ENCODE measurements around the gene CD300C. TPM values are rescaled to one million over a fixed set of nuclear protein-coding genes. Genes with fewer than 3 reads are reported as not detected.

Gene CD300C
- total RNA-seq, 1 experiment from 2014 or later = not detected

GRCh38 chr17:74527081-74527480 is 18.8 kb downstream of the CD300C start (continued):
- TF ChIP-seq, protein P1, sequence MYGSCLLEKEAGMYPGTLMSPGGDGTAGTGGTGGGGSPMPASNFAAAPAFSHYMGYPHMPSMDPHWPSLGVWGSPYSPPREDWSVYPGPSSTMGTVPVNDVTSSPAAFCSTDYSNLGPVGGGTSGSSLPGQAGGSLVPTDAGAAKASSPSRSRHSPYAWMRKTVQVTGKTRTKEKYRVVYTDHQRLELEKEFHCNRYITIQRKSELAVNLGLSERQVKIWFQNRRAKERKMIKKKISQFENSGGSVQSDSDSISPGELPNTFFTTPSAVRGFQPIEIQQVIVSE (CRISPR knock-in tag; IDR thresholded peaks at IDR 0.05; ENCODE audit: borderline replicate concordance) = no peak
- TF ChIP-seq, protein P2, sequence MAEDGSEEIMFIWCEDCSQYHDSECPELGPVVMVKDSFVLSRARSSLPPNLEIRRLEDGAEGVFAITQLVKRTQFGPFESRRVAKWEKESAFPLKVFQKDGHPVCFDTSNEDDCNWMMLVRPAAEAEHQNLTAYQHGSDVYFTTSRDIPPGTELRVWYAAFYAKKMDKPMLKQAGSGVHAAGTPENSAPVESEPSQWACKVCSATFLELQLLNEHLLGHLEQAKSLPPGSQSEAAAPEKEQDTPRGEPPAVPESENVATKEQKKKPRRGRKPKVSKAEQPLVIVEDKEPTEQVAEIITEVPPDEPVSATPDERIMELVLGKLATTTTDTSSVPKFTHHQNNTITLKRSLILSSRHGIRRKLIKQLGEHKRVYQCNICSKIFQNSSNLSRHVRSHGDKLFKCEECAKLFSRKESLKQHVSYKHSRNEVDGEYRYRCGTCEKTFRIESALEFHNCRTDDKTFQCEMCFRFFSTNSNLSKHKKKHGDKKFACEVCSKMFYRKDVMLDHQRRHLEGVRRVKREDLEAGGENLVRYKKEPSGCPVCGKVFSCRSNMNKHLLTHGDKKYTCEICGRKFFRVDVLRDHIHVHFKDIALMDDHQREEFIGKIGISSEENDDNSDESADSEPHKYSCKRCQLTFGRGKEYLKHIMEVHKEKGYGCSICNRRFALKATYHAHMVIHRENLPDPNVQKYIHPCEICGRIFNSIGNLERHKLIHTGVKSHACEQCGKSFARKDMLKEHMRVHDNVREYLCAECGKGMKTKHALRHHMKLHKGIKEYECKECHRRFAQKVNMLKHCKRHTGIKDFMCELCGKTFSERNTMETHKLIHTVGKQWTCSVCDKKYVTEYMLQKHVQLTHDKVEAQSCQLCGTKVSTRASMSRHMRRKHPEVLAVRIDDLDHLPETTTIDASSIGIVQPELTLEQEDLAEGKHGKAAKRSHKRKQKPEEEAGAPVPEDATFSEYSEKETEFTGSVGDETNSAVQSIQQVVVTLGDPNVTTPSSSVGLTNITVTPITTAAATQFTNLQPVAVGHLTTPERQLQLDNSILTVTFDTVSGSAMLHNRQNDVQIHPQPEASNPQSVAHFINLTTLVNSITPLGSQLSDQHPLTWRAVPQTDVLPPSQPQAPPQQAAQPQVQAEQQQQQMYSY (CRISPR knock-in tag; IDR thresholded peaks at IDR 0.05) = no peak
- no peak for TF ChIP-seq ZNF416 (CRISPR knock-in tag; IDR thresholded peaks at IDR 0.05)

- CTCF ChIA-PET = interaction anchor here (1.2 to 1.6 kb wide), 4 partner anchors 17 to 159 kb away, joined by 3 to 5 read pairs (median 4); no protein-coding TSS in a partner anchor
- Mint-ChIP-seq H3K36me3 (no peaks in the 10 kb centered on the region), H3K27ac (no peak overlapping the region), H3K9me3 (peaks cover 5% of the 10 kb centered on the region), H3K4me1 (peaks cover 2% of the 10 kb centered on the region), H3K4me3 (no peak overlapping the region), H3K27me3 (ENCODE audit: low read depth) (peaks cover 36% of the 10 kb centered on the region)
- no peak for DNase-seq (ENCODE audit: low spot score)
- TF ChIP-seq JUN (CRISPR knock-in tag; IDR thresholded peaks at IDR 0.05) (no peak), NFATC4 (CRISPR knock-in tag; IDR thresholded peaks at IDR 0.05) (no peak), E2F5 (CRISPR knock-in tag; IDR thresholded peaks at IDR 0.05) (no peak), MXD4 (CRISPR knock-in tag; IDR thresholded peaks at IDR 0.05; ENCODE audit: borderline replicate concordance) (no peak)
- TF ChIP-seq, protein P3, sequence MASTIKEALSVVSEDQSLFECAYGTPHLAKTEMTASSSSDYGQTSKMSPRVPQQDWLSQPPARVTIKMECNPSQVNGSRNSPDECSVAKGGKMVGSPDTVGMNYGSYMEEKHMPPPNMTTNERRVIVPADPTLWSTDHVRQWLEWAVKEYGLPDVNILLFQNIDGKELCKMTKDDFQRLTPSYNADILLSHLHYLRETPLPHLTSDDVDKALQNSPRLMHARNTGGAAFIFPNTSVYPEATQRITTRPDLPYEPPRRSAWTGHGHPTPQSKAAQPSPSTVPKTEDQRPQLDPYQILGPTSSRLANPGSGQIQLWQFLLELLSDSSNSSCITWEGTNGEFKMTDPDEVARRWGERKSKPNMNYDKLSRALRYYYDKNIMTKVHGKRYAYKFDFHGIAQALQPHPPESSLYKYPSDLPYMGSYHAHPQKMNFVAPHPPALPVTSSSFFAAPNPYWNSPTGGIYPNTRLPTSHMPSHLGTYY (CRISPR knock-in tag; IDR thresholded peaks at IDR 0.05) = no peak
- no peak for ATAC-seq
- POLR2A ChIA-PET = no interaction called here
Measured at GRCh38 chr17:74526681-74527080, 19.2 kb downstream of the CD300C start.

DNA sequence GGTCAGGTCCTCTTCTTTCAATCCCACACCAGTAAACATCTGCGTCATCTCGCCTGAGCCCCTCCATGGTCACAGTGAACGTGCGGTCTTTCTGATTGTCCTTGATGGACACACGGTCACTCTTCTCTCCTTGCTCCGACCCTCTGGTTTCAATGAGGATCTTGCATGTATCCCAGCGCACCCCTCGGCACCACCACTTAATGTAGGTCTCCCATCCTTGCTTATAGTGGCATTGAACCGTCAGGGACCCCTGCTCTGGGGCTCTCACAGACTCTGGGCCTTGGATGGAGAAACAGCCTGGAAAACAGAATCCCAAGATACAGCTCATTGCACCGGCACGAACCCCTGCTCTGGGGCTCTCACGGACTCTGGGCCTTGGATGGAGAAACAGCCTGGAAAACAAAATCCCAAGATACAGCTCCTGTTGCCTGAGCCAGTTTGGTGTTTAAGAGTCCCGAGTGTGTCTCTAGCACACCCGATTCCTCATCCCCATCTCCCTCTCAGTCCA is 20.1 kb downstream of the CD300C start:
- H3K9me3 Mint-ChIP-seq = peaks cover 11% of the 10 kb centered on the region

More for the DNA sequence above, 20.1 kb downstream of the CD300C start:
- no peak overlapping the region for H3K4me3 Mint-ChIP-seq
- TF ChIP-seq ZNF423 (CRISPR knock-in tag; IDR thresholded peaks at IDR 0.05) (no peak), ZNF671 (CRISPR knock-in tag; IDR thresholded peaks at IDR 0.05) (no peak), ZBTB43 (CRISPR knock-in tag; IDR thresholded peaks at IDR 0.05) (no peak), FOXP4 (CRISPR knock-in tag; IDR thresholded peaks at IDR 0.05) (no peak)
- TF ChIP-seq, protein P4, sequence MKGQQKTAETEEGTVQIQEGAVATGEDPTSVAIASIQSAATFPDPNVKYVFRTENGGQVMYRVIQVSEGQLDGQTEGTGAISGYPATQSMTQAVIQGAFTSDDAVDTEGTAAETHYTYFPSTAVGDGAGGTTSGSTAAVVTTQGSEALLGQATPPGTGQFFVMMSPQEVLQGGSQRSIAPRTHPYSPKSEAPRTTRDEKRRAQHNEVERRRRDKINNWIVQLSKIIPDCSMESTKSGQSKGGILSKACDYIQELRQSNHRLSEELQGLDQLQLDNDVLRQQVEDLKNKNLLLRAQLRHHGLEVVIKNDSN (CRISPR knock-in tag; IDR thresholded peaks at IDR 0.05) = no peak
- TF ChIP-seq, protein P5, sequence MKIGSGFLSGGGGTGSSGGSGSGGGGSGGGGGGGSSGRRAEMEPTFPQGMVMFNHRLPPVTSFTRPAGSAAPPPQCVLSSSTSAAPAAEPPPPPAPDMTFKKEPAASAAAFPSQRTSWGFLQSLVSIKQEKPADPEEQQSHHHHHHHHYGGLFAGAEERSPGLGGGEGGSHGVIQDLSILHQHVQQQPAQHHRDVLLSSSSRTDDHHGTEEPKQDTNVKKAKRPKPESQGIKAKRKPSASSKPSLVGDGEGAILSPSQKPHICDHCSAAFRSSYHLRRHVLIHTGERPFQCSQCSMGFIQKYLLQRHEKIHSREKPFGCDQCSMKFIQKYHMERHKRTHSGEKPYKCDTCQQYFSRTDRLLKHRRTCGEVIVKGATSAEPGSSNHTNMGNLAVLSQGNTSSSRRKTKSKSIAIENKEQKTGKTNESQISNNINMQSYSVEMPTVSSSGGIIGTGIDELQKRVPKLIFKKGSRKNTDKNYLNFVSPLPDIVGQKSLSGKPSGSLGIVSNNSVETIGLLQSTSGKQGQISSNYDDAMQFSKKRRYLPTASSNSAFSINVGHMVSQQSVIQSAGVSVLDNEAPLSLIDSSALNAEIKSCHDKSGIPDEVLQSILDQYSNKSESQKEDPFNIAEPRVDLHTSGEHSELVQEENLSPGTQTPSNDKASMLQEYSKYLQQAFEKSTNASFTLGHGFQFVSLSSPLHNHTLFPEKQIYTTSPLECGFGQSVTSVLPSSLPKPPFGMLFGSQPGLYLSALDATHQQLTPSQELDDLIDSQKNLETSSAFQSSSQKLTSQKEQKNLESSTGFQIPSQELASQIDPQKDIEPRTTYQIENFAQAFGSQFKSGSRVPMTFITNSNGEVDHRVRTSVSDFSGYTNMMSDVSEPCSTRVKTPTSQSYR (CRISPR knock-in tag; IDR thresholded peaks at IDR 0.05) = no peak
- TF ChIP-seq, protein P6, sequence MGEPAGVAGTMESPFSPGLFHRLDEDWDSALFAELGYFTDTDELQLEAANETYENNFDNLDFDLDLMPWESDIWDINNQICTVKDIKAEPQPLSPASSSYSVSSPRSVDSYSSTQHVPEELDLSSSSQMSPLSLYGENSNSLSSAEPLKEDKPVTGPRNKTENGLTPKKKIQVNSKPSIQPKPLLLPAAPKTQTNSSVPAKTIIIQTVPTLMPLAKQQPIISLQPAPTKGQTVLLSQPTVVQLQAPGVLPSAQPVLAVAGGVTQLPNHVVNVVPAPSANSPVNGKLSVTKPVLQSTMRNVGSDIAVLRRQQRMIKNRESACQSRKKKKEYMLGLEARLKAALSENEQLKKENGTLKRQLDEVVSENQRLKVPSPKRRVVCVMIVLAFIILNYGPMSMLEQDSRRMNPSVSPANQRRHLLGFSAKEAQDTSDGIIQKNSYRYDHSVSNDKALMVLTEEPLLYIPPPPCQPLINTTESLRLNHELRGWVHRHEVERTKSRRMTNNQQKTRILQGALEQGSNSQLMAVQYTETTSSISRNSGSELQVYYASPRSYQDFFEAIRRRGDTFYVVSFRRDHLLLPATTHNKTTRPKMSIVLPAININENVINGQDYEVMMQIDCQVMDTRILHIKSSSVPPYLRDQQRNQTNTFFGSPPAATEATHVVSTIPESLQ (CRISPR knock-in tag; IDR thresholded peaks at IDR 0.05) = no peak
- POLR2A ChIA-PET = no interaction called here
- peaks cover 34% of the 10 kb centered on the region for H3K27me3 Mint-ChIP-seq (ENCODE audit: low read depth)
- no peaks in the 10 kb centered on the region for H3K4me1 Mint-ChIP-seq
- ATAC-seq (no peak), DNase-seq (ENCODE audit: low spot score) (no peak)
- no peak overlapping the region for H3K27ac Mint-ChIP-seq
- H3K36me3 Mint-ChIP-seq = no peaks in the 10 kb centered on the region
- CTCF ChIA-PET = interaction anchor here (1.2 to 1.6 kb wide), 3 partner anchors 40 to 158 kb away, joined by 3 to 4 read pairs (median 3); no protein-coding TSS in a partner anchor

Data from WTC11 (cell line).